HG03039 (cell line): ENCODE results near the gene APPL2.

Experiments used
- ATAC-seq: cut with Tn5 transposase; IDR thresholded peaks from one replicate; pipeline ENCODE4 v1.9.1; 2021; ENCODE audit warnings: mild to moderate bottlenecking, moderate library complexity; ENCODE audit not compliant: unreplicated experiment

Gene APPL2

GRCh38 chr12:105223352-105223845, 12.6 kb downstream of the APPL2 start:
- ATAC-seq, result no peak

- ATAC-seq, result no peak
Observed at GRCh38 chr12:105222726-105223351, 13.1 kb downstream of the APPL2 start.

GRCh38 chr12:105222284-105222655, 13.7 kb downstream of the APPL2 start:
- ATAC-seq, result no peak

GRCh38 chr12:105221583-105222283, 14.2 kb downstream of the APPL2 start:
- ATAC-seq, result no peak

GRCh38 chr12:105220929-105221290, 15.1 kb downstream of the APPL2 start:
- no peak for ATAC-seq

GRCh38 chr12:105220150-105220928, 15.6 kb downstream of the APPL2 start:
- ATAC-seq, result no peak

GRCh38 chr12:105219261-105220028, 16.5 kb downstream of the APPL2 start:
- ATAC-seq, result no peak

GRCh38 chr12:105218434-105218833, 17.5 kb downstream of the APPL2 start:
- ATAC-seq, result no peak

- no peak for ATAC-seq
Observed at GRCh38 chr12:105214670-105215375, 21.2 kb downstream of the APPL2 start.

- no peak for ATAC-seq
Observed at GRCh38 chr12:105214148-105214547, 21.8 kb downstream of the APPL2 start.

- ATAC-seq, result no peak
Observed at GRCh38 chr12:105212438-105212837, 23.5 kb downstream of the APPL2 start.

GRCh38 chr12:105209091-105209490, 26.9 kb downstream of the APPL2 start:
- ATAC-seq, result no peak

GRCh38 chr12:105206686-105207374, 29.1 kb downstream of the APPL2 start:
- no peak for ATAC-seq

GRCh38 chr12:105205322-105206048, 30.5 kb downstream of the APPL2 start:
- ATAC-seq, result no peak

GRCh38 chr12:105204916-105205315, 31.1 kb downstream of the APPL2 start:
- no peak for ATAC-seq

- ATAC-seq, result no peak
Observed at GRCh38 chr12:105204127-105204526, 31.8 kb downstream of the APPL2 start.

GRCh38 chr12:105202202-105202601, 33.8 kb downstream of the APPL2 start:
- no peak for ATAC-seq

- ATAC-seq, result no peak
Observed at GRCh38 chr12:105201299-105201698, 34.7 kb downstream of the APPL2 start.

- no peak for ATAC-seq
Observed at GRCh38 chr12:105200385-105200784, 35.6 kb downstream of the APPL2 start.
